ENCODE measurements around the gene C14orf93.

The C14orf93 gene

DNA sequence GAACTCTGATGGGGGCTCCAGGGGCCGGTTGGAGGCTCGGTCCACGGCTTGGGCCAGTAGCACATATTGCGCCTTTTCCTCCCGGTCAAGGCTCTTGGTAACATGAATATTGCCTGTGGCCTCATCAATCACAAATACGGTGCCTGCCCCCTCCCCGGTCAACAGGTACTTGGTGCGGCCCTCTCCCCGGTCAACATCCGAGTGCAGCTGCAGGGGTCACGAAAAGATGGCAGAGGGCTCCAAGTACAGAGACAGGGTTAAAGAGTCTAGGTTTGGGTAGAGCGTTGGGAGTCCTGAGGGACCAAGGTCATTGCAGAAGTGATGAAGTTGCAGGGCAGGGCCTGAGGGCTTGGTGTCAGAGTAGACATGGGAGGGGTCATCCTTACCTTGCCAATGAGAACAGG, 45.2 kb upstream of the C14orf93 start:
- H2AFZ ChIP-seq (ENCODE audit: low read depth, low read length): no peak overlapping the region
- no peak overlapping the region for H3K4me2 ChIP-seq (ENCODE audit: low read length)
- TF ChIP-seq, protein P1, sequence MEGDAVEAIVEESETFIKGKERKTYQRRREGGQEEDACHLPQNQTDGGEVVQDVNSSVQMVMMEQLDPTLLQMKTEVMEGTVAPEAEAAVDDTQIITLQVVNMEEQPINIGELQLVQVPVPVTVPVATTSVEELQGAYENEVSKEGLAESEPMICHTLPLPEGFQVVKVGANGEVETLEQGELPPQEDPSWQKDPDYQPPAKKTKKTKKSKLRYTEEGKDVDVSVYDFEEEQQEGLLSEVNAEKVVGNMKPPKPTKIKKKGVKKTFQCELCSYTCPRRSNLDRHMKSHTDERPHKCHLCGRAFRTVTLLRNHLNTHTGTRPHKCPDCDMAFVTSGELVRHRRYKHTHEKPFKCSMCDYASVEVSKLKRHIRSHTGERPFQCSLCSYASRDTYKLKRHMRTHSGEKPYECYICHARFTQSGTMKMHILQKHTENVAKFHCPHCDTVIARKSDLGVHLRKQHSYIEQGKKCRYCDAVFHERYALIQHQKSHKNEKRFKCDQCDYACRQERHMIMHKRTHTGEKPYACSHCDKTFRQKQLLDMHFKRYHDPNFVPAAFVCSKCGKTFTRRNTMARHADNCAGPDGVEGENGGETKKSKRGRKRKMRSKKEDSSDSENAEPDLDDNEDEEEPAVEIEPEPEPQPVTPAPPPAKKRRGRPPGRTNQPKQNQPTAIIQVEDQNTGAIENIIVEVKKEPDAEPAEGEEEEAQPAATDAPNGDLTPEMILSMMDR (IDR thresholded peaks at IDR 0.05; ENCODE audit: low read depth, low read length): no peak
- no peak for TF ChIP-seq EZH2phosphoT487 (IDR thresholded peaks at IDR 0.05; ENCODE audit: low read depth)
- no peaks in the 10 kb centered on the region for H3K9me3 ChIP-seq (ENCODE audit: insufficient read depth, low read length)
- no peak overlapping the region for H3K27ac ChIP-seq (ENCODE audit: low read length)
- no peak overlapping the region for H3K9ac ChIP-seq (ENCODE audit: low read length)
- H3K36me3 ChIP-seq (replicated peaks; ENCODE audit: low read depth, low read length): peaks cover 8% of the 10 kb centered on the region
- H3K4me3 ChIP-seq (ENCODE audit: low read length): no peak overlapping the region
- H4K20me1 ChIP-seq (ENCODE audit: insufficient read depth, low read length): peaks cover 5% of the 10 kb centered on the region
- H3K79me2 ChIP-seq (ENCODE audit: low read length): no peaks in the 10 kb centered on the region
- peaks cover 20% of the 10 kb centered on the region for H3K4me1 ChIP-seq (ENCODE audit: low read length)
- H3K27me3 ChIP-seq (ENCODE audit: low read depth, low read length): peaks cover 7% of the 10 kb centered on the region; the same call in 1 of the 2 replicates

DNA sequence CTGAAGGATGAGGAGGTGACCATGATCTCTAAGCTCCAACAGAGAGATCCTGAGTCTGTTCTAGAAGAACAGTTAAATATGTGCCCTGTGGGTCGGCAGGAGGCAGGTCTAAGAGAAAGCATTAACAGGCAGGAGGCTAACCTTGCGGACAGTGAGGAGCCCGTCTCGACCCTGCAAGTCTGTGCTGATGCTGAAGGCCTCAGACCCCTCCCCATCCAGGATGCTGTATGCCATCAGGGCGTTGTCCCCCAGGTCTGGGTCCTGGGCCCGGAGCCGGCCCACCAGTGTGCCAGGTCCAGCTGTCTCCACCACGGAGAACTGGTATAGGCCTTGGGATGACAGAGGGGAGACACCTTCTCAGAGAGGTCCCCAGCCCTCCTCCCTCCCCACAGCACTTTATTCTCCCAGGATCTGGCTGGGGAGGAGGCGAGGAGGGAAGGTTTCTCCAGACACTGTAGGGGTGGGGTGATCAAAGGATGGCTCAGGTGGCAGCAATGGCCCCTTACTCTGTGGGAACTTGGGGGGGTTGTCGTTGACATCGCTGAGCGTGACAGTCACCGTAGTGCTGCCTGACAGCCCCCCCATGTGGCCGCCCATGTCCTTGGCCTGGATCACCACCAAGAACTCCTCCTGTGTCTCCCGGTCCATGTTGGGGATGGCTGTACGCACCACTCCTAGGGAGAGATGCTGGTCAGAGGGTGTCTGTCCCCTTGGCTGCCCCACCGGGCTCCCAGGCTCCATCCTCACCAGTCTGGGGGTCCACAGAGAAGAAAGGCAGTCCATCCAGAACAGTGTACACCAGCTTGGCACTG, 44.3 kb upstream of the C14orf93 start:
- Histone ChIP-seq H3K4me1 (ENCODE audit: low read length) (peaks cover 20% of the 10 kb centered on the region), H3K9me3 (ENCODE audit: insufficient read depth, low read length) (no peaks in the 10 kb centered on the region), H3K36me3 (replicated peaks; ENCODE audit: low read depth, low read length) (peaks cover 6% of the 10 kb centered on the region), H3K9ac (ENCODE audit: low read length) (no peak overlapping the region), H3K4me2 (ENCODE audit: low read length) (no peak overlapping the region), H3K27ac (ENCODE audit: low read length) (no peak overlapping the region), H4K20me1 (ENCODE audit: insufficient read depth, low read length) (peaks cover 5% of the 10 kb centered on the region), H3K4me3 (ENCODE audit: low read length) (no peak overlapping the region), H3K79me2 (ENCODE audit: low read length) (no peaks in the 10 kb centered on the region), H3K27me3 (ENCODE audit: low read depth, low read length) (peaks cover 7% of the 10 kb centered on the region; the same call in 1 of the 2 replicates), H2AFZ (ENCODE audit: low read depth, low read length) (no peak overlapping the region)
- no peak for TF ChIP-seq EZH2phosphoT487 (IDR thresholded peaks at IDR 0.05; ENCODE audit: low read depth)
- TF ChIP-seq, protein P1 (IDR thresholded peaks at IDR 0.05; ENCODE audit: low read depth, low read length): peak; percentile 44; the same call in 1 of the 2 replicates

DNA sequence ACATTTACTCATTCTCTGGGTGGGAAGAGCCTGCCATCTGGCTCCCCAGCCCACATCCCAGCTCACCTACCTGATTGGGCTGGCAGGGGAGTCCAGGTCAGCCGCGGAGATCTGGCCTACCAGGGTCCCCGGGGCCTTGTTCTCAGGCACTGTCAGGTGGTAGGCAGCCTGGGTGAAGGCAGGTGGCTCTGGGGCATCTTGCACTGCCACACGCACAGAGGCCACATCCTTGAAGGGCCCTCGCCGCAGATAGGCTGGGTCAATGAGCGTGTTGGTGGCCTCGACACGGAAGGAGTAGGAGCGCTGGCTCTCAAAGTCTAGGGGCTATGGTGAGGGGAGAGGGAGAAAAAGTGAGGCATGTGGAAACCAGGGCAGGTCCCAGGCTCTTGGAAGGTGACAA, 43.5 kb upstream of the C14orf93 start:
- H3K36me3 ChIP-seq (replicated peaks; ENCODE audit: low read depth, low read length): no peaks in the 10 kb centered on the region
- no peak overlapping the region for H3K27ac ChIP-seq (ENCODE audit: low read length)
- no peak overlapping the region for H3K4me3 ChIP-seq (ENCODE audit: low read length)
- H3K9ac ChIP-seq (ENCODE audit: low read length): no peak overlapping the region
- H3K4me1 ChIP-seq (ENCODE audit: low read length): peaks cover 20% of the 10 kb centered on the region
- H2AFZ ChIP-seq (ENCODE audit: low read depth, low read length): no peak overlapping the region
- peaks cover 5% of the 10 kb centered on the region; the same call in 1 of the 2 replicates for H4K20me1 ChIP-seq (ENCODE audit: insufficient read depth, low read length)
- no peaks in the 10 kb centered on the region for H3K9me3 ChIP-seq (ENCODE audit: insufficient read depth, low read length)
- H3K4me2 ChIP-seq (ENCODE audit: low read length): no peak overlapping the region
- TF ChIP-seq EZH2phosphoT487 (IDR thresholded peaks at IDR 0.05; ENCODE audit: low read depth): no peak
- TF ChIP-seq, protein P1 (IDR thresholded peaks at IDR 0.05; ENCODE audit: low read depth, low read length): no peak
- H3K79me2 ChIP-seq (ENCODE audit: low read length): no peaks in the 10 kb centered on the region
- peaks cover 7% of the 10 kb centered on the region; the same call in 1 of the 2 replicates for H3K27me3 ChIP-seq (ENCODE audit: low read depth, low read length)

DNA sequence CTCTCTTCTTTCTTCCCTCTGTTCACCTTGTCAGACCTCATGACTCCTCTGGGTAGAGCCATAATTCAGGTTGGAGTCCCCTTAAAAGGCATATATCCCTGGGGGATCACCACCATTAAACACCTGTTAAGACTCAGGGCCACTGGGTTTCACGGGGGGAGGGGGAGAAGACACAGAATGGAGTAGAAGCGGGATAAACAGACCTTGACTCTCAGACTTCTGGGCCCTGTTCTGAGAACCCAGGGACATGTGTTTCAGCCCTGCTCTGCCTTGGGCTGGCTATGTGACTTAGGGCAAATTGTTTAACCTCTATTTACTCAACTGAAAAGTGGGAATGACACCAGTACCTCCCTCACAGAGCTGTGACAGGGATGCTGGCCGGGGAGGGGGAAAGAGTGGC, 42.7 kb upstream of the C14orf93 start:
- H3K9ac ChIP-seq (ENCODE audit: low read length): no peak overlapping the region
- no peak overlapping the region for H3K4me3 ChIP-seq (ENCODE audit: low read length)
- H3K79me2 ChIP-seq (ENCODE audit: low read length): no peaks in the 10 kb centered on the region
- no peaks in the 10 kb centered on the region for H3K36me3 ChIP-seq (replicated peaks; ENCODE audit: low read depth, low read length)
- H3K9me3 ChIP-seq (ENCODE audit: insufficient read depth, low read length): no peaks in the 10 kb centered on the region
- no peak for TF ChIP-seq EZH2phosphoT487 (IDR thresholded peaks at IDR 0.05; ENCODE audit: low read depth)
- TF ChIP-seq, protein P1 (IDR thresholded peaks at IDR 0.05; ENCODE audit: low read depth, low read length): no peak
- H3K27ac ChIP-seq (ENCODE audit: low read length): no peak overlapping the region
- H3K4me2 ChIP-seq (ENCODE audit: low read length): no peak overlapping the region
- peaks cover 15% of the 10 kb centered on the region for H3K4me1 ChIP-seq (ENCODE audit: low read length)
- peaks cover 7% of the 10 kb centered on the region; the same call in 1 of the 2 replicates for H3K27me3 ChIP-seq (ENCODE audit: low read depth, low read length)
- H2AFZ ChIP-seq (ENCODE audit: low read depth, low read length): no peak overlapping the region
- H4K20me1 ChIP-seq (ENCODE audit: insufficient read depth, low read length): peaks cover under 1% of the 10 kb centered on the region; the same call in 1 of the 2 replicates

Measured in OCI-LY3 (cell line).